Kidney (tissue), 14 donors: ENCODE data around the gene BCL2L13. TPM values are rescaled to one million over a fixed set of nuclear protein-coding genes. Genes with fewer than 3 reads are reported as not detected.

Experiments used
- DNase-seq, 5 donors: peaks; one replicate each; pipeline ENCODE4 v3.0.0-alpha.2; 2013 to 2020
- FAIRE-seq: peaks from 2 replicates; lab custom pipeline; 2012; peaks lifted over from hg19 to GRCh38; lab: Jason Lieb, UNC
- H3K27ac ChIP-seq, 2 donors: one replicate each; pipeline ENCODE4 v1.7.0; 2013; ENCODE audit warnings: low read depth in 2 of 2, low read length in 2 of 2, inconsistent platforms in 1 of 2
- H3K27me3 ChIP-seq: one replicate; pipeline ENCODE4 v1.7.1; 2013; ENCODE audit warnings: low read length, inconsistent platforms; ENCODE audit not compliant: control insufficient read depth, insufficient read depth
- H3K36me3 ChIP-seq, 3 donors: one replicate each; pipeline versions ENCODE4 v1.7.0 to v1.7.1; 2013; ENCODE audit warnings: low read length in 3 of 3, control low read depth in 1 of 3, inconsistent platforms in 1 of 3; ENCODE audit not compliant: insufficient read depth in 3 of 3, control insufficient read depth in 2 of 3
- H3K4me1 ChIP-seq, 3 donors: one replicate each; pipeline versions ENCODE4 v1.7.0 to v1.7.1; 2013; ENCODE audit warnings: low read length in 3 of 3, inconsistent platforms in 1 of 3, low read depth in 1 of 3; ENCODE audit not compliant: control insufficient read depth in 2 of 3, insufficient read depth in 2 of 3
- H3K4me3 ChIP-seq, 3 donors: one replicate each; pipeline versions ENCODE4 v1.7.0 to v1.8.1; 2013; ENCODE audit warnings: low read length in 3 of 3, control low read depth in 1 of 3, inconsistent platforms in 1 of 3
- H3K9ac ChIP-seq, 3 donors: one replicate each; pipeline versions ENCODE4 v1.7.0 to v1.7.1; 2013; ENCODE audit warnings: low read length in 3 of 3, control low read depth in 1 of 3, inconsistent platforms in 1 of 3
- H3K9me3 ChIP-seq, 3 donors: one replicate each; pipeline versions ENCODE4 v1.7.0 to v1.7.1; 2013; ENCODE audit warnings: low read length in 3 of 3, control low read depth in 1 of 3, inconsistent platforms in 1 of 3; ENCODE audit not compliant: control insufficient read depth in 2 of 3, insufficient read depth in 1 of 3
- CTCF ChIP-seq: IDR thresholded peaks from 3 replicates; pipeline ENCODE4 v1.5.1; 2012; ENCODE audit warnings: mild to moderate bottlenecking, moderate library complexity, borderline replicate concordance; ENCODE audit not compliant: insufficient read depth; ENCODE audit errors: extremely low read depth
- intact Hi-C: fragments of 100-400 bp; cut with DNase I; formaldehyde crosslinking; loops from one replicate; pipeline ENCODE4 v1.11.1; 2022
- polyA plus RNA-seq: library from polyadenylated mRNA; stranded (reverse); fragments of 350-450 nt; fragmentation: Illumina TruSeq; extraction: RNeasy Lipid Tissue Mini Kit (QIAGEN cat#74804); gene quantifications from one replicate; pipeline ENCODE4 v1.2.3, GENCODE V29; 2014; ENCODE audit warnings: low read depth, low replicate concordance; ENCODE audit not compliant: insufficient read depth
- total RNA-seq: library from RNA; stranded (reverse); fragmentation: NEBNext Ultra II Directional; extraction: Animal tissue kit (Norgen Biotek cat#: 25700); gene quantifications from one replicate; pipeline ENCODE4 v1.2.1, GENCODE V29; 2021
- donor health status: control.
- donor health status: control.
- donor health status: control.
- donor health status: control.
- donor health status: control.
- donor health status: DM: yes; HTN: yes; CAD: no.
- donor health status: Normal renal cell carcinoma (clear cell type).

The BCL2L13 gene
- total and polyA plus RNA-seq, 2 donors from 2014 or later = 43.8 to 50.5 TPM

- intact Hi-C loops = no loop called here
- H3K9ac ChIP-seq = peak overlapping the region in 2 of 3 donors; percentile 5 to 51
- H3K36me3 ChIP-seq = peaks cover 0 to 4% (median 3%) of the 10 kb centered on the region in 3 donors
- no peak for DNase-seq
- no peak for TF ChIP-seq CTCF
- H3K9me3 ChIP-seq = no peaks in the 10 kb centered on the region
- peak overlapping the region in 2 of 3 donors; percentile 59 to 64 for H3K4me3 ChIP-seq
- no peaks in the 10 kb centered on the region for H3K27me3 ChIP-seq
- peaks cover 0 to 4% (median 0%) of the 10 kb centered on the region in 3 donors for H3K4me1 ChIP-seq
- peak overlapping the region; percentile 58 to 77 for H3K27ac ChIP-seq
- FAIRE-seq = no peak
These were observed 68.4 kb downstream of the BCL2L13 start for GRCh38 chr22:17706947-17707346.

- H3K36me3 ChIP-seq = peaks cover 0 to 4% (median 3%) of the 10 kb centered on the region in 3 donors
- H3K9me3 ChIP-seq = no peaks in the 10 kb centered on the region
- H3K9ac ChIP-seq = peak overlapping the region in 2 of 3 donors; percentile 41 to 51
- FAIRE-seq (no peak), DNase-seq (no peak)
- H3K27me3 ChIP-seq = no peaks in the 10 kb centered on the region
- peaks cover 0 to 4% (median 0%) of the 10 kb centered on the region in 3 donors for H3K4me1 ChIP-seq
- TF ChIP-seq CTCF = no peak
- intact Hi-C loops = no loop called here
- H3K4me3 ChIP-seq = peak overlapping the region in 2 of 3 donors; percentile 59 to 64
- H3K27ac ChIP-seq = peak overlapping the region; percentile 13 to 58
These were observed 69.0 kb downstream of the BCL2L13 start for GRCh38 chr22:17707526-17707925.

GRCh38 chr22:17710023-17710422 lies 71.5 kb downstream of the BCL2L13 start:
- no peak for DNase-seq
- Histone ChIP-seq H3K9ac (no peak overlapping the region), H3K4me1 (peaks cover 0 to 4% (median 0%) of the 10 kb centered on the region in 3 donors), H3K27ac (no peak overlapping the region), H3K4me3 (no peak overlapping the region), H3K9me3 (no peaks in the 10 kb centered on the region), H3K36me3 (no peaks in the 10 kb centered on the region), H3K27me3 (no peaks in the 10 kb centered on the region)
- intact Hi-C loops = no loop called here
- TF ChIP-seq CTCF = no peak
- FAIRE-seq = no peak

- no peak for TF ChIP-seq CTCF
- FAIRE-seq (no peak), DNase-seq (no peak)
- no peaks in the 10 kb centered on the region for H3K36me3 ChIP-seq
- H3K9ac ChIP-seq = no peak overlapping the region
- no peaks in the 10 kb centered on the region for H3K4me1 ChIP-seq
- intact Hi-C loops = no loop called here
- no peaks in the 10 kb centered on the region for H3K27me3 ChIP-seq
- no peak overlapping the region for H3K27ac ChIP-seq
- H3K9me3 ChIP-seq = no peaks in the 10 kb centered on the region
- no peak overlapping the region for H3K4me3 ChIP-seq
These were observed 73.9 kb downstream of the BCL2L13 start for GRCh38 chr22:17712441-17712840.
